Endodermal cell (in vitro differentiated cells): ENCODE measurements around the gene SLC26A3. TPM values are rescaled to one million over a fixed set of nuclear protein-coding genes. Genes with fewer than 3 reads are reported as not detected.

Experiments
- DNase-seq: peaks from one replicate; pipeline ENCODE4 v3.0.0-alpha.2; 2017
- H3K27ac ChIP-seq: 2 replicates; pipeline ENCODE4 v1.5.1; 2013; ENCODE audit warnings: mild to moderate bottlenecking, low read depth, low read length, moderate library complexity
- H3K27me3 ChIP-seq: 2 replicates; pipeline ENCODE4 v1.6.1; 2013; ENCODE audit warnings: mild to moderate bottlenecking, low read length, moderate library complexity; ENCODE audit not compliant: insufficient read depth, control insufficient read depth, poor library complexity, severe bottlenecking
- H3K36me3 ChIP-seq: 2 replicates; pipeline ENCODE4 v1.7.0; 2013; ENCODE audit warnings: mild to moderate bottlenecking, low read length, moderate library complexity; ENCODE audit not compliant: control insufficient read depth, insufficient read depth
- H3K4me1 ChIP-seq: one replicate; pipeline ENCODE4 v1.7.0; 2013; ENCODE audit warnings: low read length; ENCODE audit not compliant: control insufficient read depth, insufficient read depth
- H3K4me3 ChIP-seq: 2 replicates; pipeline ENCODE4 v1.5.1; 2013; ENCODE audit warnings: mild to moderate bottlenecking, low read length, moderate library complexity
- H3K9ac ChIP-seq: 2 replicates; pipeline ENCODE4 v1.6.1; 2013; ENCODE audit warnings: mild to moderate bottlenecking, low read length, moderate library complexity; ENCODE audit not compliant: poor library complexity, severe bottlenecking; ENCODE audit errors: extremely low read depth
- H3K9me3 ChIP-seq: 2 replicates; pipeline ENCODE4 v1.6.1; 2013; ENCODE audit warnings: mild to moderate bottlenecking, low read length, moderate library complexity; ENCODE audit not compliant: control insufficient read depth
- H3K27ac Mint-ChIP-seq: 2 replicates; pipeline ENCODE4 v1.8.0; 2020; ENCODE audit warnings: mixed read lengths
- H3K27me3 Mint-ChIP-seq: 2 replicates; pipeline ENCODE4 v1.8.0; 2021; ENCODE audit warnings: mild to moderate bottlenecking, mixed read lengths; ENCODE audit not compliant: insufficient read depth
- H3K36me3 Mint-ChIP-seq: 2 replicates; pipeline ENCODE4 v1.8.0; 2020; ENCODE audit warnings: low read depth, mixed read lengths
- H3K4me1 Mint-ChIP-seq: 2 replicates; pipeline ENCODE4 v1.8.0; 2020; ENCODE audit warnings: mixed read lengths
- H3K4me3 Mint-ChIP-seq: 2 replicates; pipeline ENCODE4 v1.8.0; 2020; ENCODE audit warnings: mild to moderate bottlenecking, moderate library complexity, mixed read lengths
- H3K9me3 Mint-ChIP-seq: 2 replicates; pipeline ENCODE4 v1.8.0; 2020; ENCODE audit warnings: mild to moderate bottlenecking, mixed read lengths
- CTCF ChIP-seq: fragments of 200-600 bp; sonication (generic); conservative IDR thresholded peaks from 2 replicates; pipeline ENCODE4 v1.5.0; 2021; ENCODE audit warnings: antibody characterized with exemption, mild to moderate bottlenecking
- WGBS, 2 experiments: methylation state at CpG; one replicate each; pipeline versions ENCODE4 v1.1.5 to v1.1.7; 2013; ENCODE audit warnings: missing lambda C conversion rate in 2 of 2, mixed read lengths in 1 of 2; ENCODE audit not compliant: insufficient coverage in 1 of 2, insufficient read length in 1 of 2; 5-methylcytosine and 5-hydroxymethylcytosine counted together
- total RNA-seq, 2 donors: library from RNA; stranded (reverse); fragmentation: NEBNext Ultra II Directional in 1 of 2; extraction: Animal tissue kit (Norgen Biotek cat#: 25700) in 1 of 2; gene quantifications; 2 replicates in 1 of 2; 3 replicates in 1 of 2; pipeline ENCODE4 v1.2.1, GENCODE V29; 2021

Gene SLC26A3
- total RNA-seq, 2 donors from 2014 or later: not detected

DNA sequence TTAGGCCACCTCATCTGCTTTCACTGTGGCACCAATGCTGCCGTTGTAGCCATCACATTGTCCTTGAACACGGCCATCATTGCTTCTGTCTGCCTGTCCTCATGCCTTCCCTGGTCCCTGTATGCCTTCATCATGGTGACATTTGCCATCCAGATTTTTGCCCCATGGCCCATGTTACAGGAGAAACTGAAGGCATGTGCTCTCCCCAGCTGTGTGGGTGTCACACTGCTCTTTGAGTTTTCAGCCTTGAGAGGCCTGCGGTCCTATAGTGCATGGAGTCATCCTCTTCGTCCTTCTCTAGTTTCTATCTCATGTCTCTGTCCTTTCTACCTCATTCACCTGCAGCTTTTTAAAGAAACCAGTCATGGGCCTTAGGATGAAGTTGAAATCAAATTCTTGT, 6.2 kb upstream of the SLC26A3 start:
- Histone ChIP-seq H3K27ac (no peak overlapping the region), H3K36me3 (no peaks in the 10 kb centered on the region), H3K27me3 (peaks cover 8% of the 10 kb centered on the region), H3K4me3 (no peak overlapping the region), H3K9ac (no peak overlapping the region), H3K9me3 (no peaks in the 10 kb centered on the region), H3K4me1 (no peaks in the 10 kb centered on the region)
- no peak for TF ChIP-seq CTCF
- H3K27ac Mint-ChIP-seq: no peak overlapping the region
- H3K27me3 Mint-ChIP-seq: no peaks in the 10 kb centered on the region
- no peaks in the 10 kb centered on the region for H3K9me3 Mint-ChIP-seq
- H3K4me3 Mint-ChIP-seq: no peak overlapping the region
- H3K4me1 Mint-ChIP-seq: no peaks in the 10 kb centered on the region
- 89% methylated on average over 4 of the region's 4 CpGs for WGBS, 2 experiments
- H3K36me3 Mint-ChIP-seq: no peaks in the 10 kb centered on the region
- DNase-seq: no peak

- no peaks in the 10 kb centered on the region for H3K36me3 Mint-ChIP-seq
- H3K4me3 ChIP-seq: no peak overlapping the region
- H3K27me3 Mint-ChIP-seq: peaks cover 4% of the 10 kb centered on the region
Observed at GRCh38 chr7:107799647-107800264, 3.3 kb downstream of the SLC26A3 start.

DNA sequence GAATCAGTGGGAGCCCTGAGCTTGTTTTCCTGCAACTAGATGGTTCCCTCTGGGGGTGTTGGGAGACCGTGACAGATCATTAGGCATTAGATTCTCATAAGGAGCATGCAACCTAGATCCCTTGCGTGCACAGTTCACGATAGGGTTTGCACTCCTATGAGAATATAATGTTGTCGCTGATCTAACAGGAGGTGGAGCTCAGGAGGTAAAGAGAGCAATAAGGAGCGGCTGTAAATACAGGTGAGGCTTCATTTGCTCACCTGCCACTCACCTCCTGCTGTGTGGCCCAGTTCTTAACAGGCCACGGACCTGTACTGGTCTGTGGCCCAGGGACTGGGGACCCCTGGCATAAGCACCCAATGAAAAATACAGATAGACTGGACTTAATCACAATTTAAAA, 10.7 kb downstream of the SLC26A3 start:
- H3K36me3 ChIP-seq: no peaks in the 10 kb centered on the region

More at GRCh38 chr7:107799647-107800264, 3.3 kb downstream of the SLC26A3 start:
- H3K4me1 ChIP-seq: no peaks in the 10 kb centered on the region
- 78 to 79% methylated on average over 5 to 6 of the region's 6 CpGs for WGBS, 2 experiments
- Mint-ChIP-seq H3K4me1 (no peaks in the 10 kb centered on the region), H3K4me3 (no peak overlapping the region), H3K9me3 (no peaks in the 10 kb centered on the region), H3K27ac (no peak overlapping the region)
- H3K9me3 ChIP-seq: no peaks in the 10 kb centered on the region
- H3K27ac ChIP-seq: no peak overlapping the region
- H3K9ac ChIP-seq: no peak overlapping the region
- peaks cover 57% of the 10 kb centered on the region for H3K27me3 ChIP-seq
- H3K36me3 ChIP-seq: no peaks in the 10 kb centered on the region
- DNase-seq: no peak
- TF ChIP-seq CTCF: no peak

More for the DNA sequence above, 10.7 kb downstream of the SLC26A3 start:
- Mint-ChIP-seq H3K27me3 (no peaks in the 10 kb centered on the region), H3K36me3 (no peaks in the 10 kb centered on the region), H3K4me1 (peaks cover 5% of the 10 kb centered on the region), H3K4me3 (no peak overlapping the region), H3K27ac (no peak overlapping the region), H3K9me3 (no peaks in the 10 kb centered on the region)
- Histone ChIP-seq H3K27me3 (no peaks in the 10 kb centered on the region), H3K27ac (no peak overlapping the region), H3K9ac (no peak overlapping the region), H3K4me3 (no peak overlapping the region), H3K4me1 (no peaks in the 10 kb centered on the region), H3K9me3 (no peaks in the 10 kb centered on the region)
- 94 to 100% methylated on average over 4 to 6 of the region's 6 CpGs for WGBS, 2 experiments
- no peak for DNase-seq
- TF ChIP-seq CTCF: no peak
